HG03175 (cell line): Measurements from ENCODE around the gene AZGP1.
"Not testable (repeated sequence)": the region's sequence is repeated elsewhere in the genome, so short reads cannot be mapped to it uniquely, and the experiment has no call there.

ENCODE experiments used
- ATAC-seq: cut with Tn5 transposase; IDR thresholded peaks from one replicate; pipeline ENCODE4 v1.9.1; 2021; ENCODE audit warnings: mild to moderate bottlenecking, moderate library complexity; ENCODE audit not compliant: unreplicated experiment

AZGP1 gene

GRCh38 chr7:99975782-99976521, at the start of gene AZGP1:
TSS of gene AZGP1 (minus strand) at chr7:99976031. CDS start at chr7:99976020, 11 bp downstream.
- ATAC-seq, result no peak

DNA sequence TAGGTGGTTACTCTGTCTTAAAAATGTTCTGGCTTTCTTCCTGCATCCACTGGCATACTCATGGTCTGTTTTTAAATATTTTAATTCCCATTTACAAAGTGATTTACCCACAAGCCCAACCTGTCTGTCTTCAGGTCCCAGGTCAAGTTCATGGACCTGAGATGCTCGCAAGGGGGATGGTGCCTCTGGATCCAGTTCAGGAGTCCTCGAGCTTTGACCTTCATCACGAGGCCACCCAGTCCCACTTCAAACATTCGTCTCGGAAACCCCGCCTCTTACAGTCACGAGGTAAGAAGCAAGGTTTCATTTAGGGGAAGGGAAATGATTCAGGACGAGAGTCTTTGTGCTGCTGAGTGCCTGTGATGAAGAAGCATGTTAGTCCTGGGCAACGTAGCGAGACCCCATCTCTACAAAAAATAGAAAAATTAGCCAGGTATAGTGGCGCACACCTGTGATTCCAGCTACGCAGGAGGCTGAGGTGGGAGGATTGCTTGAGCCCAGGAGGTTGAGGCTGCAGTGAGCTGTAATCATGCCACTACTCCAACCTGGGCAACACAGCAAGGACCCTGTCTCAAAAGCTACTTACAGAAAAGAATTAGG, 48.3 kb upstream of the AZGP1 start:
- ATAC-seq, result no peak

DNA sequence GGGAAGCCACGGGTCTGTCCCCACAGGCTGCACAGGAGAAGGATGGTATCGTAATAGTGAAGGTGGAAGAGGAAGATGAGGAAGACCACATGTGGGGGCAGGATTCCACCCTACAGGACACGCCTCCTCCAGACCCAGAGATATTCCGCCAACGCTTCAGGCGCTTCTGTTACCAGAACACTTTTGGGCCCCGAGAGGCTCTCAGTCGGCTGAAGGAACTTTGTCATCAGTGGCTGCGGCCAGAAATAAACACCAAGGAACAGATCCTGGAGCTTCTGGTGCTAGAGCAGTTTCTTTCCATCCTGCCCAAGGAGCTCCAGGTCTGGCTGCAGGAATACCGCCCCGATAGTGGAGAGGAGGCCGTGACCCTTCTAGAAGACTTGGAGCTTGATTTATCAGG, 47.7 kb upstream of the AZGP1 start:
- no peak for ATAC-seq

- ATAC-seq, result no peak
These were observed 46.8 kb upstream of the AZGP1 start for GRCh38 chr7:100022621-100023020.

- no peak for ATAC-seq
These were observed 45.5 kb upstream of the AZGP1 start for GRCh38 chr7:100021297-100021696.

GRCh38 chr7:100019908-100020307, 44.1 kb upstream of the AZGP1 start:
- no peak for ATAC-seq

DNA sequence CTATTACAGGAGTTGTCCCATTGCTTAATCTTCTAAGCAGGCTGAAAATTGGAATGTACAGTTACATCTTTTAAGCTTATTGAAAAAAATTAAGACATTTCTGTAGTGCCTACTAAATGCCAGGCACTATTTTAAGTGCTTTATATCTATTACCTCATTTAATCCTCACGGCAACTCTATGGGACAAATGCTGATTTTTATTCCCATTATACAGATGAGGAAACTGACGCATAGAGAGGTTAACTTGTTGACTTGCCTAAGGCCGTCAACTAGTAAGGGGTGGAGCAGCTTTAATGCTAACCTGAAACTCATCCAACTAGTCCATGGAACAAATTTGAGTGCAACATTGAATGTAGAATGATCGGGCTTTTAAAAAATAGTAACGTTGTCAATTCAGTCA, 42.0 kb upstream of the AZGP1 start:
- no peak for ATAC-seq

DNA sequence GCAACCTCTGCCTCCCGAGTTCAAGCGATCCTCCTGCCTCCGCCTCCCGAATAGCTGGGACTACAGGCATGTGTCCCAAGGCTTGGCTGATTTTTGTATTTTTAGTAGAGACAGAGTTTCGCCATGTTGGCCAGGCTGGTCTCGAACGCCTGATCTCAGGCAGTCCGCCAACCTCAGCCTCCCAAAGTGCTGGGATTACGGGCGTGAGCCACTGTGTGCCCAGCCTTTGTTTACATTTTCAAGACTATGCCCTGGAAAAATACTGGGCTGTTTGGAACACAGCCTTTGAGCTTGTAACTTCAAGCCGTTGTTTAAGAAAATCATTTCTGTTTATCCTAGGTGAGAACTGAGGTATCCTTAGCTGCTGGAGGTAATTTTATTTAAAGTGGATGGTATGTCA, 41.5 kb upstream of the AZGP1 start:
- no peak for ATAC-seq

GRCh38 chr7:100016215-100016901, 40.5 kb upstream of the AZGP1 start:
- ATAC-seq, result no peak

GRCh38 chr7:100015232-100016214, 39.7 kb upstream of the AZGP1 start, which contains the start of gene ZKSCAN1:
TSS of gene ZKSCAN1 (plus strand) at chr7:100015596. CDS start at chr7:100023507, 7,911 bp downstream.
- peak; percentile 96 for ATAC-seq

GRCh38 chr7:100013328-100013676, 37.5 kb upstream of the AZGP1 start:
- no peak for ATAC-seq

- ATAC-seq, result not testable (repeated sequence)
These were observed 36.8 kb upstream of the AZGP1 start for GRCh38 chr7:100012385-100013327.

DNA sequence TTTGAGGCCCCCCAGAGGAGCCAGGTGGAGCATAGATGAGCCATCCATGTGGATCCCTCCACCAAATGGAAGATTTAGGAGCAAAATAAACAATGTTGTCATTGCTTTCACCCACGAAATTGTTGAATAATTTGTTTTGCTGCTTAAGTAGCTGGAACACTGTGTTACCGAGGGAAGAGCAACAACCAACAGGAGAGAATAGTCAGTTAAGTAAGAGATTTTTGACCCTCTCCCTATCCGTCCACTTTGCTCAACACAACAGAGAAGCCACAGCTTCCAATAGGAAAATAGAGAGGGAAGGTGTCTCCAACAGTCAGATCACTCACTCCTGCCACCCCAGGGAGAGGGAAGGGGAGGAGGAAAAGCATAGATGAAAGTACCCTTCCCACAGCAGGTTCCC, 35.7 kb upstream of the AZGP1 start:
- no peak for ATAC-seq

DNA sequence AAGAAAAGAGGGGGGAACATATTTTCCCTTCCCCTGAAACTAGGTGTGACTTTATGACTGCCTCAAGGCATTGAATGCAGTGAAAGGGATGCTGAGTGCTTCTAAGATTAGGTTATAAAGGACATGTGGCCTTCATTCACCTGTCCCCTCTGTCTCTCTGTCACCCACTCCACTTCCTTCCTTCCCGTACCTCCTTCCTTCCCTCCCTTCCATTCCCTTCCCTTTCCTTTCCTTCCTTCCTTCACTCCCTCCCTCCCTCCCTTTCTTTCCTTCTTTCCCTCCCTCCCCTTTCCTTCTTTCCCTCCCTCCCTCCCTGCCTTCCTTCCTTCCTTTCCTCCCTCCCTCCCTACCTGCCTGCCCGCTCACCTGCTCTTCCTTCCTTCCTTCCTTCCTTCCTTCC, 35.1 kb upstream of the AZGP1 start:
- no peak for ATAC-seq

DNA sequence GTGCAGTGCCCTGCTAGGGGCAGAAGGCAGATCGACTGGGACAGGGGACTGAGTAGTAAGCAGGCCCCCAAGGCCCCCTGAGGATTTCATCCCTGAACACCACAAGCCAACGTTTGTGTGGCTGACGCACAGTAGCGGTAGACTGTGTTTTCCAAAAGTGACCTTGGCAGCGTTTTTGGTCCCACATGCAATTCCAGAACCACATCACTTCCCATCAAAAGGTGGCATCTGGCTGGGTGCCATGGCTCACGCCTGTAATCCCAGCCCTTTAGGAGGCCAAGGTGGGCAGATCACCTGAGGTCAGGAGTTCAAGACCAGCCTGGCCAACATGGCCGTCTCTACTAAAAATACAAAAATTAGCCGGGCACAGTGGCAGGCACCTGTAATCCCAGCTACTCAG, 34.1 kb upstream of the AZGP1 start:
- ATAC-seq, result not testable (repeated sequence)

DNA sequence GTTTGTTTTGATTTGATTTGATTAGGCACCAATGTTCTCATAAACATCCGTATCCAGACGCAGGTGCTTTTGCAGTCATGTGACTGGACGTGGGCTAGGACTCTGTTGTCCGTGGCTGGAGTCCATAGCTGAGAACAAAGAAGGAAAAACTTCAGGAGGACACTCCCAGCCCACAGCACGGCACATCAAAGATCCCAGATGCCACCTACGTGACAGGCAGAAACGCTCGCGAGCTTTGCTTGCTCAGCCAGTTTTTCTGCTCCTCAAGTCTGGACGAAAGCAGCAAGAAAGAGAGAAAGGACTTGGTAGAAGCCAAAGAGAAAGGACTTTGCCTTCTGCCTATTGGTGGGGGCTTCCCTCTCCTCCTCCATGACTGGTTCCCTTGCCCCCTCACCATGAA, 32.7 kb upstream of the AZGP1 start:
- ATAC-seq, result no peak

DNA sequence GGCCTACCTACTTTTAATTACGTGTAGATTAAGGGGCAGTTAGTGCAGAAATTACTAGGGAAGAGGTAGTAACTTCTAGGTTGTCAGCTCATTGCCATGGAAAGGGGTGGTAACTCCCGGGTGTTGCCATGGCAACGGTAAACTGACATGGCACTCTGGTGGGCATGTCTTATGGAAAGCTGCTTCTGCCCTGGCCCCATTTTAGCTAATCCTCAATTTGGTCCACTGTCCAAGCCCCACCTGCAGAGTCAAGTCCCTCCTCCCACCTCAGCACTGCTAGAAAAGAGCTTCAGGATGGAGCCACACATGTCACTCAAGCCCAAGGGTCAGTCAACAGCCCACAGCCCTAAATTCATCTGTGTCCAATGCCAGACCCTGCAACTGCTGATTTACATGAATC, 32.1 kb upstream of the AZGP1 start:
- no peak for ATAC-seq

DNA sequence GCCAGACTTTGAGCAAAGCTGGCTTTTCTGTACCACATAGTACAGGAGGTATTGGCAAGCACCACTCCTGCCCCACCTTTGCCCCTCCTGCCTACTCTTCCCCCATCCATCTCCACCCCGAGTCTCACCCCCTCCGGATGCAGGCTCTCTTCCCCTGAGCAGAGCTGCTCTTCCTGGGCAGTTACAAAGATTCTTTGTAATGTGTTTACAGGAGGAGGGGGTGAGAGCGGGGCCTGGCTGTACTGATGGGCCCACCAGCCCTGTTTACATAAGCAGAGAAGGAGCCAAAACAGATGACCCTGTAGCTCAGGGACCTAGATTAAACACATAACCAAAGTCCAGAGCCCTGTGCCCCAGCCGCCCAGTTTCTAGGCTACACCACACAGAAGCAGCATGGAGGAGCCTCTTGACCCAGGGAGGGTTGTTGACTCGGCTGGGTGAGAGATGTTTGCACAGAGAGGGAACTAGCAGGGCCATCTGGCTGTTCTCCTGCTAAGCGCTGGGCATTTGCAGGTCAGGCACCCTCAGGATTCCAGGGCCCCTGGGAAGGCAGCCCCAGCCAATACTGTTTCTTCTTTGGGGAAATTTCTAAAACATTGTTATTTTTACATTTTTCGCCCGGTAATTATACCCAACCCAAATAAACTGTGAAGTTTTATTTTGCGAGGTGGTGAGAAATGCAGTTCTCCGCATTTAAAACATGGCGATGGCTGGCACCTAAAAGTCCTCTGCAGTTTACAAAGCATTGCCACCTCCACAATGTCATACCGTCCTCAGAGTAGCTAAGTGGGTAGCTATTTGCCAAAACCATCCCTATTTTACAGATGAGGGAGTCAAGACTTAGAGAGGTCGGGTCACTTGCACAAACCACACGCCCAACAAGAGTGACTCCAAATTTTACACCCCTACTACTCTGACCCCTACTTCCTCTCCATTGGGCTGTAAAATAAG, 28.2 kb upstream of the AZGP1 start:
- ATAC-seq, result no peak

DNA sequence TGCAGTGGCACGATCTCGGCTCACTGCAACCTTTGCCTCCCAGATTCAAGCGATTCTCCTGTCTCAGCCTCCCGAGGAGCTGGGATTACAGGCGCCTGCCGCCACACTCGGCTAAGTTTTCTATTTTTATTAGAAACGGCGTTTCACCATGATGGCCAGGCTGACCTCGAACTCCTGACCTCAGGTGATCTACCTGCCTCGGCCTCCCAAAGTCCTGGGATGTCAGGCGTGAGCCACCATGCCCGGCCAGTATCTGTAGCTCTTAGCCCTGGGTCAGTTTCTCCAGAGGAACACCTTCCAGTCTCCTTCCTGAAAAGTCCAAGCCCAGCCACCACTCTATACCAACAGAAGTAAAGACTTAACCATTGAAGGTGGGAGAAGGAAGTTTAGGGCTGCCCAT, 24.4 kb upstream of the AZGP1 start:
- ATAC-seq, result no peak
